IMR-90 (cell line): ENCODE measurements around the gene IL17C. TPM values are rescaled to one million over a fixed set of nuclear protein-coding genes. Genes with fewer than 3 reads are reported as not detected.

Experiments used
- ATAC-seq: fragments of 200-7000 bp; cut with Tn5 transposase; 2 replicates; pipeline ENCODE4 v1.9.1; 2020; ENCODE audit warnings: low read depth, mild to moderate bottlenecking, moderate library complexity
- BruUV-seq: library from RNA; stranded (reverse); fragments of 400-500 nt; replicated peaks from 2 replicates; lab custom pipeline; 2021; lab: Mats Ljungman, UMichigan
- CTCF ChIA-PET: fragments of 300-600 bp; formaldehyde crosslinking; extraction: SDS; loops from one replicate; lab custom pipeline; 2021; ENCODE audit warnings: antibody characterized with exemption; lab: Yijun Ruan, JAX
- POLR2A ChIA-PET: fragments of 300-600 bp; sonication (Branson Sonifier 250); formaldehyde crosslinking; loops from one replicate; lab custom pipeline; 2022; ENCODE audit warnings: antibody characterized with exemption; ENCODE audit not compliant: unreplicated experiment; lab: Charles Lee
- DNase-seq: peaks from one replicate; pipeline ENCODE4 v3.0.0; 2013
- H2AFZ ChIP-seq: replicated peaks from 2 replicates; pipeline ENCODE3; 2013; ENCODE audit warnings: low read length, mild to moderate bottlenecking; ENCODE audit not compliant: poor library complexity
- H2AK5ac ChIP-seq: 2 replicates; pipeline ENCODE4 v1.6.1; 2013; ENCODE audit warnings: low read depth, low read length, inconsistent platforms
- H2AK9ac ChIP-seq: replicated peaks from 2 replicates; pipeline ENCODE3; 2013; ENCODE audit warnings: mild to moderate bottlenecking, low read depth, low read length, moderate library complexity; ENCODE audit not compliant: poor library complexity
- H2BK120ac ChIP-seq: 2 replicates; pipeline ENCODE4 v1.6.1; 2013; ENCODE audit warnings: low read depth, low read length, inconsistent platforms
- H2BK15ac ChIP-seq: 3 replicates; pipeline ENCODE4 v1.6.1; 2013; ENCODE audit warnings: low read depth, low read length, inconsistent platforms
- H2BK20ac ChIP-seq: 2 replicates; pipeline ENCODE4 v1.6.1; 2013; ENCODE audit warnings: low read depth, mild to moderate bottlenecking, inconsistent platforms, low read length, moderate library complexity
- H2BK5ac ChIP-seq: 2 replicates; pipeline ENCODE4 v1.6.1; 2013; ENCODE audit warnings: mild to moderate bottlenecking, low read depth, low read length, inconsistent platforms; ENCODE audit not compliant: poor library complexity, severe bottlenecking
- H3K14ac ChIP-seq: replicated peaks from 2 replicates; pipeline ENCODE4 v1.6.1; 2013; ENCODE audit warnings: low read depth, low read length, inconsistent platforms
- H3K18ac ChIP-seq: 2 replicates; pipeline ENCODE4 v1.6.1; 2013; ENCODE audit warnings: low read depth, low read length, control low read depth
- H3K23ac ChIP-seq: 2 replicates; pipeline ENCODE4 v1.6.1; 2013; ENCODE audit warnings: low read depth, low read length, inconsistent platforms
- H3K27ac ChIP-seq: 2 replicates; pipeline ENCODE4 v1.5.1; 2013; ENCODE audit warnings: mild to moderate bottlenecking, control low read depth, low read length; ENCODE audit not compliant: insufficient read depth
- H3K27me3 ChIP-seq: 2 replicates; pipeline ENCODE4 v1.6.1; 2013; ENCODE audit warnings: low read length; ENCODE audit not compliant: control insufficient read depth, insufficient read depth
- H3K36me3 ChIP-seq: 2 replicates; pipeline ENCODE4 v1.6.1; 2013; ENCODE audit warnings: low read length, mixed read lengths; ENCODE audit not compliant: control insufficient read depth, insufficient read depth
- H3K4ac ChIP-seq: 2 replicates; pipeline ENCODE4 v1.6.1; 2013; ENCODE audit warnings: low read depth, low read length, inconsistent platforms
- H3K4me1 ChIP-seq: 2 replicates; pipeline ENCODE4 v1.6.1; 2013; ENCODE audit warnings: low read length, mixed read lengths; ENCODE audit not compliant: control insufficient read depth, insufficient read depth
- H3K4me2 ChIP-seq: 2 replicates; pipeline ENCODE4 v1.6.1; 2013; ENCODE audit warnings: low read depth, mild to moderate bottlenecking, control low read depth, low read length, moderate library complexity
- H3K4me3 ChIP-seq: 2 replicates; pipeline ENCODE4 v1.5.1; 2013; ENCODE audit warnings: low read depth, mild to moderate bottlenecking, control low read depth, low read length, moderate library complexity; ENCODE audit not compliant: insufficient read depth
- H3K56ac ChIP-seq: 2 replicates; pipeline ENCODE4 v1.6.1; 2013; ENCODE audit warnings: low read length, inconsistent platforms; ENCODE audit not compliant: insufficient read depth; ENCODE audit errors: extremely low read depth
- H3K79me1 ChIP-seq, 2 experiments: 2 replicates each; pipeline ENCODE4 v1.6.1; 2013; ENCODE audit warnings: low read length in 2 of 2, inconsistent platforms in 1 of 2, low read depth in 1 of 2
- H3K9ac ChIP-seq: 2 replicates; pipeline ENCODE4 v1.6.1; 2013; ENCODE audit warnings: low read depth, low read length, control low read depth
- H3K9me1 ChIP-seq: 2 replicates; pipeline ENCODE4 v1.6.1; 2013; ENCODE audit warnings: low read length, inconsistent platforms; ENCODE audit not compliant: insufficient read depth
- H3K9me3 ChIP-seq: 2 replicates; pipeline ENCODE4 v1.6.1; 2013; ENCODE audit warnings: low read length; ENCODE audit not compliant: control insufficient read depth, insufficient read depth
- H4K20me1 ChIP-seq: 2 replicates; pipeline ENCODE4 v1.6.1; 2013; ENCODE audit warnings: low read length, inconsistent platforms; ENCODE audit not compliant: insufficient read depth
- H4K5ac ChIP-seq: 2 replicates; pipeline ENCODE4 v1.6.1; 2013; ENCODE audit warnings: mild to moderate bottlenecking, low read depth, low read length, control low read depth
- H4K8ac ChIP-seq, 2 experiments: 2 replicates each; pipeline ENCODE4 v1.6.1; 2013; ENCODE audit warnings: low read depth in 2 of 2, low read length in 2 of 2, control low read depth in 1 of 2, inconsistent platforms in 1 of 2
- H4K91ac ChIP-seq: 2 replicates; pipeline ENCODE4 v1.6.1; 2013; ENCODE audit warnings: low read depth, low read length, inconsistent platforms; ENCODE audit not compliant: insufficient read depth
- BHLHE40 ChIP-seq: fragments of 150-350 bp; IDR thresholded peaks from 2 replicates; pipeline ENCODE4 v1.6.1; 2016; ENCODE audit warnings: mild to moderate bottlenecking, low read depth, low read length
- ELK1 ChIP-seq: fragments of 150-350 bp; IDR thresholded peaks from 2 replicates; pipeline ENCODE4 v1.6.1; 2016; ENCODE audit warnings: low read depth, mild to moderate bottlenecking, low read length, moderate library complexity, borderline replicate concordance
- FOS ChIP-seq: fragments of 150-350 bp; IDR thresholded peaks from 2 replicates; pipeline ENCODE4 v1.6.1; 2016; ENCODE audit warnings: low read depth, low read length
- MAFK ChIP-seq: IDR thresholded peaks from 2 replicates; pipeline ENCODE4 v1.6.1; 2012; ENCODE audit warnings: low read depth, low read length, improper control_type of control experiment
- MAZ ChIP-seq: IDR thresholded peaks from 2 replicates; pipeline ENCODE4 v1.6.1; 2012; ENCODE audit warnings: low read depth, mild to moderate bottlenecking, low read length, improper control_type of control experiment, moderate library complexity, borderline replicate concordance
- NFE2L2 ChIP-seq: fragments of 150-350 bp; IDR thresholded peaks from 2 replicates; pipeline ENCODE4 v1.6.1; 2016; ENCODE audit warnings: low read depth, mild to moderate bottlenecking, low read length
- POLR2A ChIP-seq: IDR thresholded peaks from 2 replicates; pipeline ENCODE4 v1.6.1; 2012; ENCODE audit warnings: mild to moderate bottlenecking, low read depth, low read length
- SMC3 ChIP-seq: fragments of 150-350 bp; IDR thresholded peaks from 2 replicates; pipeline ENCODE4 v1.6.1; 2016; ENCODE audit warnings: low read depth, mild to moderate bottlenecking, antibody characterized with exemption, low read length, moderate library complexity
- USF2 ChIP-seq: fragments of 150-350 bp; IDR thresholded peaks from 2 replicates; pipeline ENCODE4 v1.6.1; 2017; ENCODE audit warnings: mild to moderate bottlenecking, antibody characterized with exemption, low read length, low read depth
- WGBS, 2 experiments: methylation state at CpG; one replicate each; pipeline versions ENCODE4 v1.1.5 to v1.1.7; 2013; ENCODE audit warnings: missing lambda C conversion rate in 2 of 2; ENCODE audit not compliant: insufficient read length in 1 of 2; ENCODE audit errors: extremely low coverage in 2 of 2; 5-methylcytosine and 5-hydroxymethylcytosine counted together
- dilution Hi-C: fragments of 300-500 bp; cut with HindIII; formaldehyde crosslinking; loops from one replicate; pipeline ENCODE4 v1.14.3; 2018; ENCODE audit warnings: low sequenced_read_pairs; ENCODE audit not compliant: unreplicated experiment
- in situ Hi-C: fragments of 300-500 bp; cut with MboI; formaldehyde crosslinking; loops from 3 replicates; pipeline ENCODE4 v1.14.3; 2019; ENCODE audit warnings: low sequenced_read_pairs, inconsistent platforms, mixed read lengths
- intact Hi-C: fragments of 100-400 bp; cut with micrococcal nuclease; formaldehyde crosslinking; loops from 2 replicates; pipeline ENCODE4 v1.10.0; 2022
- polyA plus RNA-seq, 3 experiments: library from polyadenylated mRNA; depleted of rRNA; stranded (reverse); fragments of >200 nt; gene quantifications; 2 replicates each; pipeline ENCODE4 v1.2.3, GENCODE V29; 2012; ENCODE audit warnings: low replicate concordance in 1 of 3
- total RNA-seq: library from RNA; depleted of rRNA; stranded (reverse); fragments of >200 nt; gene quantifications from 2 replicates; pipeline ENCODE4 v1.2.3, GENCODE V29; 2012
- TF ChIP-seq, protein P1 (sequence below): conservative IDR thresholded peaks from 2 replicates; pipeline ENCODE4 v1.5.1; 2012; ENCODE audit warnings: mild to moderate bottlenecking, low read depth, low read length, improper control_type of control experiment

IL17C gene
- total and polyA plus RNA-seq, 2 of the 4 experiments (the other 2 are of a cell fraction): 0.09 TPM; not detected in 1

DNA sequence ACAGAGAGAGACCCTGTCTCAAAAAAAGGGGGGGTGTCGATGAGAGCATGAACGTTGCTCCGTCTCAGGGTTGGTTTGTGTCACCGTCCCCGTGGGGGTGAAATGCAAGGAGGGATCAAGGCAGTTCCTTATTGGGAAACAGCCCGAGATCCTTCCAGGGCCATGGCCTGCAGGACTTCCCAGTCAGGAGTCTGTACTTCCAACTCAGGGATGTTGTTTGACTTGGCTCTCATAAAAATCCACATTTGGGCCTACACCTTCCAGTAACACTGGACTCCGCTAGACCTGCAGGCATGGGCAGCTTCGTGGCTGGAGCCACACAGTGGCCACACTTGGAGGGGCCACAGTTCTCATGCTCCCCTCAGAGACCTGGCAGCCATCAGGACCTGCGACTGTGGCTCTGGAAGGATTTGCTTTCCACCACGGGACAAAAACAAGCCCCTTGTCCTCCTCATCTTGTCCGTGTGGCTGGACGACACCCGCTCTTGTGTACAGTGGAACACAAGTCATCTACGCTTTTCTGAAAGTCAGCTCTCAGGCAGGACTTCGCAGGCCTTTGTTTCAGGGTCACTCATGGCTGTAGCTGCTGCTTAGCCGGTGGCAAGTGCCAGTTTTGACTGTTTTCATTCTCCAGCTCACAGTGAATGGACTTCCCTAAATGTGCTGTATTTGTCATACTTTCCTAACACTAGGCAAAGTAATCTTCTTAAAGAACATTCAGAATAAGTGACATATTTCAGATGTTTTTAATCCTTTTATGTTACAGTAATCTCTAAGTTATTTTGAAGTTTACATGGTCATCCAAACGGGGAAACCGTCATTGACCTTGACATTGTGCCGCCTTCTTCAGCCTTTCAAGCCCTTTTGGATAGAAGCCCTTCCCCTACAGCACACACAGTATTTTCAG, 24.2 kb upstream of the IL17C start (continued):
- no peak for TF ChIP-seq MAFK
- no peak for TF ChIP-seq SMC3
- no peak for TF ChIP-seq POLR2A

DNA sequence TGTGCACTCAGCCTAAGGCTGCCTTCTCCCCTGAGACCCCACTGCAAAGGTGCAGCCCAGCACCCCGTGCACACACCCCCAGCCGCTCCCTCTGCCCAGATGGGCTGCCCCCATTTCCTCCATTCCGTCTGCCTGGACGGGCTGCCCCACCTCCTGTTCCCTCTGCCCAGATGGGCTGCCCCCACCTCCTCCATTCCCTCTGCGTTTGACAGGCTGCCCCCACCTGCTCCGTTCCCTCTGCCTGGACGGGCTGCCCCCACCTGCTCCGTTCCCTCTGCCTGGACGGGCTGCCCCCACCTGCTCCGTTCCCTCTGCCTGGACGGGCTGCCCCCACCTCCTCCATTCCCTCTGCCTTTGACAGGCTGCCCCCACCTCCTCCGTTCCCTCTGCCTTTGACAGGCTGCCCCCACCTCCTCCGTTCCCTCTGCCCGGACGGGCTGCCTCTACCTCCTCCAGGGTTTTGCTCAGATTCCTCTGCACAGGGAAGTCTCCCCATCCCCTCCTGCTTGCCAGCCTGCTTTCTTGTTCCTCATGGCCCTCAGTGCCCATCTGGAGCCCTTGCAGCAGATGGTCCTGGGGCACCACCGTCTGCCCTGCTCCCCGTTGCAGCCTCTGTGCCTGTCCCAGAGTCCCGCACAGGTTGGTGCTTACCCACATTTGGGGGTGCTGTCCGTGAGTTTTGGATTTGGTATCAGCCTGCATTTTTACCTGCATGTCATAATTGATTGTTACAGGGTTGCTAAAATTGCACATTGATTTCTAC, 23.4 kb upstream of the IL17C start:
- dilution Hi-C loops: no loop called here
- intact Hi-C loops: no loop called here
- Histone ChIP-seq H4K8ac (no peak overlapping the region), H3K79me1 (peaks cover 5 to 76% of the 10 kb centered on the region in 2 experiments; a peak in 3 of 4 replicates), H3K4me3 (no peak overlapping the region), H4K5ac (no peak overlapping the region), H3K4ac (peak overlapping the region; percentile 12; the same call in 1 of the 2 replicates), H2AK5ac (no peak overlapping the region), H2BK15ac (no peak overlapping the region), H2BK20ac (no peak overlapping the region), H3K9me3 (no peaks in the 10 kb centered on the region), H3K27ac (peak overlapping the region; percentile 32), H3K14ac (no peak overlapping the region), H2BK120ac (0 out of 2 replicates have a peak overlapping the region, but pooled peaks have one; percentile 16), H3K23ac (no peak overlapping the region), H4K91ac (no peak overlapping the region), H3K4me2 (no peak overlapping the region), H3K18ac (no peak overlapping the region), H4K20me1 (peaks cover 81% of the 10 kb centered on the region), H2AK9ac (no peak overlapping the region), H3K56ac (no peak overlapping the region), H3K27me3 (no peaks in the 10 kb centered on the region), H3K9me1 (peaks cover 30% of the 10 kb centered on the region), H3K36me3 (peaks cover 28% of the 10 kb centered on the region), H2AFZ (no peak overlapping the region), H3K4me1 (peaks cover 30% of the 10 kb centered on the region), H3K9ac (no peak overlapping the region), H2BK5ac (peak overlapping the region; percentile 30)
- POLR2A ChIA-PET: no interaction called here
- no peak for DNase-seq
- CTCF ChIA-PET: no interaction called here
- ATAC-seq: no peak
- in situ Hi-C loops: no loop called here
- BruUV-seq: no TSS peak
- 92% methylated on average over 12 of the region's 19 CpGs; no CpG with 5 or more reads in 1 of the 2 experiments for WGBS, 2 experiments
- TF ChIP-seq, protein P1, sequence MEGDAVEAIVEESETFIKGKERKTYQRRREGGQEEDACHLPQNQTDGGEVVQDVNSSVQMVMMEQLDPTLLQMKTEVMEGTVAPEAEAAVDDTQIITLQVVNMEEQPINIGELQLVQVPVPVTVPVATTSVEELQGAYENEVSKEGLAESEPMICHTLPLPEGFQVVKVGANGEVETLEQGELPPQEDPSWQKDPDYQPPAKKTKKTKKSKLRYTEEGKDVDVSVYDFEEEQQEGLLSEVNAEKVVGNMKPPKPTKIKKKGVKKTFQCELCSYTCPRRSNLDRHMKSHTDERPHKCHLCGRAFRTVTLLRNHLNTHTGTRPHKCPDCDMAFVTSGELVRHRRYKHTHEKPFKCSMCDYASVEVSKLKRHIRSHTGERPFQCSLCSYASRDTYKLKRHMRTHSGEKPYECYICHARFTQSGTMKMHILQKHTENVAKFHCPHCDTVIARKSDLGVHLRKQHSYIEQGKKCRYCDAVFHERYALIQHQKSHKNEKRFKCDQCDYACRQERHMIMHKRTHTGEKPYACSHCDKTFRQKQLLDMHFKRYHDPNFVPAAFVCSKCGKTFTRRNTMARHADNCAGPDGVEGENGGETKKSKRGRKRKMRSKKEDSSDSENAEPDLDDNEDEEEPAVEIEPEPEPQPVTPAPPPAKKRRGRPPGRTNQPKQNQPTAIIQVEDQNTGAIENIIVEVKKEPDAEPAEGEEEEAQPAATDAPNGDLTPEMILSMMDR: no peak
- TF ChIP-seq MAZ (no peak), FOS (no peak), NFE2L2 (no peak), USF2 (no peak), BHLHE40 (no peak), MAFK (no peak), ELK1 (no peak)
